HepG2 (cell line): ENCODE results near the gene GBA3. TPM values are rescaled to one million over a fixed set of nuclear protein-coding genes. Genes with fewer than 3 reads are reported as not detected.

ENCODE experiments used
- ATAC-seq: fragments of 200-7000 bp; cut with Tn5 transposase; 3 replicates; pipeline ENCODE4 v1.9.1; 2020; ENCODE audit warnings: mild to moderate bottlenecking, moderate library complexity
- BruUV-seq: library from RNA; stranded (reverse); fragments of 400-500 nt; replicated peaks from 2 replicates; lab custom pipeline; 2021; lab: Mats Ljungman, UMichigan
- CTCF ChIA-PET: fragments of 300-600 bp; formaldehyde crosslinking; extraction: SDS; loops from one replicate; lab custom pipeline; 2021; ENCODE audit warnings: low total read pairs, inconsistent platforms, low intra/inter-chr PET ratio; lab: Yijun Ruan, JAX
- POLR2A ChIA-PET: fragments of 350-600 bp; sonication (Branson Sonifier 250); formaldehyde crosslinking; loops from one replicate; lab custom pipeline; 2020; ENCODE audit warnings: antibody characterized with exemption, inconsistent platforms; lab: Yijun Ruan, JAX
- DNase-seq: peaks from one replicate; pipeline ENCODE4 v3.0.0-alpha.2; 2015; ENCODE audit warnings: low spot score
- FAIRE-seq: peaks from 3 replicates; lab custom pipeline; 2011; peaks lifted over from hg19 to GRCh38; lab: Jason Lieb, UNC
- H2AFZ ChIP-seq: one replicate; pipeline ENCODE4 v1.6.1; 2011; ENCODE audit warnings: low read length, inconsistent platforms
- H3K27ac ChIP-seq: fragments of 300-600 bp; 3 replicates; pipeline ENCODE4 v1.8.0; 2011; ENCODE audit warnings: mixed run types, mild to moderate bottlenecking, mixed read lengths, low read length, inconsistent platforms; ENCODE audit not compliant: insufficient read depth; ENCODE audit errors: extremely low read length
- H3K27me3 ChIP-seq, 2 experiments: fragments of 200-600 bp in 1 of 2; 2 replicates in 1 of 2; 3 replicates in 1 of 2; pipeline versions ENCODE4 v1.6.0 to v1.8.0; 2011; ENCODE audit warnings: low read length in 2 of 2, mild to moderate bottlenecking in 2 of 2, moderate library complexity in 2 of 2, inconsistent platforms in 1 of 2; ENCODE audit not compliant: insufficient read depth in 2 of 2, control insufficient read depth in 1 of 2
- H3K36me3 ChIP-seq, 2 experiments: fragments of 200-600 bp in 1 of 2; replicated peaks in 1 of 2; 2 replicates in 1 of 2; 3 replicates in 1 of 2; pipeline versions ENCODE4 v1.5.1 to v1.8.0; 2011; ENCODE audit warnings: low read length in 2 of 2, inconsistent platforms in 1 of 2; ENCODE audit not compliant: insufficient read depth in 2 of 2, control insufficient read depth in 1 of 2
- H3K4me1 ChIP-seq: 2 replicates; pipeline ENCODE4 v1.5.1; 2012; ENCODE audit warnings: low read length, inconsistent platforms; ENCODE audit not compliant: insufficient read depth
- H3K4me2 ChIP-seq: 2 replicates; pipeline ENCODE4 v1.6.0; 2011; ENCODE audit warnings: low read depth, low read length, inconsistent platforms
- H3K4me3 ChIP-seq, 3 experiments: fragments of 200-600 bp in 1 of 3; sonication (generic), shearing (Covaris generic) in 1 of 3; replicated peaks in 1 of 3; 2 replicates each; pipeline ENCODE4 v1.5.1; 2011 to 2016; ENCODE audit warnings: low read length in 3 of 3, inconsistent platforms in 2 of 3, low read depth in 2 of 3, mild to moderate bottlenecking in 2 of 3, control low read depth in 1 of 3, mixed read lengths in 1 of 3; ENCODE audit not compliant: insufficient read depth in 1 of 3
- H3K79me2 ChIP-seq: one replicate; pipeline ENCODE4 v1.6.1; 2011; ENCODE audit warnings: low read length, inconsistent platforms; ENCODE audit not compliant: insufficient read depth
- H3K9ac ChIP-seq: 2 replicates; pipeline ENCODE4 v1.6.0; 2011; ENCODE audit warnings: mild to moderate bottlenecking, low read depth, low read length, inconsistent platforms; ENCODE audit not compliant: insufficient read depth
- H3K9me3 ChIP-seq: 2 replicates; pipeline ENCODE4 v1.5.1; 2012; ENCODE audit warnings: mild to moderate bottlenecking, low read length
- H4K20me1 ChIP-seq: 2 replicates; pipeline ENCODE4 v1.6.0; 2011; ENCODE audit warnings: inconsistent platforms, mild to moderate bottlenecking, low read length, moderate library complexity; ENCODE audit not compliant: insufficient read depth
- ADNP ChIP-seq: sonication (generic); formaldehyde crosslinking; IDR thresholded peaks from 2 replicates; pipeline ENCODE4 v1.4.0; 2020; ENCODE audit warnings: missing genetic modification reagents
- FIP1L1 ChIP-seq: fragments of 200-400 bp; formaldehyde crosslinking; IDR thresholded peaks from 2 replicates; pipeline ENCODE4 v1.6.1; 2018; ENCODE audit warnings: low read depth, mild to moderate bottlenecking, low read length, moderate library complexity, borderline replicate concordance; ENCODE audit not compliant: insufficient read depth
- FLYWCH1 ChIP-seq: sonication (generic); formaldehyde crosslinking; IDR thresholded peaks from 2 replicates; pipeline ENCODE4 v1.8.1; 2023; ENCODE audit warnings: mild to moderate bottlenecking, missing genetic modification reagents
- GLI4 ChIP-seq: sonication (generic); formaldehyde crosslinking; IDR thresholded peaks from 2 replicates; pipeline ENCODE4 v1.5.1; 2020; ENCODE audit warnings: missing genetic modification reagents, mild to moderate bottlenecking, moderate library complexity, borderline replicate concordance
- RCOR2 ChIP-seq: IDR thresholded peaks from 2 replicates; pipeline ENCODE4 v1.6.1; 2016; ENCODE audit warnings: missing biosample characterization, missing genetic modification reagents
- ZBTB38 ChIP-seq: sonication (generic); formaldehyde crosslinking; IDR thresholded peaks from 2 replicates; pipeline ENCODE4 v1.5.1; 2020; ENCODE audit warnings: mild to moderate bottlenecking, missing genetic modification reagents
- WGBS: methylation state at CpG from one replicate; pipeline ENCODE4 v1.1.6; 2017; ENCODE audit warnings: low lambda C conversion rate; 5-methylcytosine and 5-hydroxymethylcytosine counted together
- in situ Hi-C: cut with HindIII; loops from 2 replicates; pipeline ENCODE4 v1.10.0; 2017; ENCODE audit warnings: low pct_unique_long_range_greater_than_20kb; ENCODE audit not compliant: extremely low pct_ligation_motif_present
- intact Hi-C: fragments of 100-400 bp; cut with micrococcal nuclease; formaldehyde crosslinking; loops from one replicate; pipeline ENCODE4 v1.10.0; 2022; ENCODE audit not compliant: unreplicated experiment
- polyA plus RNA-seq, 8 experiments: library from polyadenylated mRNA; depleted of rRNA in 3 of 8; stranded (reverse) in 7 of 8; unstranded in 1 of 8; fragments of >200 nt; fragmentation: Illumina TruSeq in 4 of 8; extraction: Trizol in 4 of 8; gene quantifications; 2 replicates each; pipeline versions ENCODE4 v1.2.1 to v1.2.3, GENCODE V29; 2011 to 2016; ENCODE audit warnings: low read depth in 4 of 8, missing spikeins in 1 of 8, mixed read lengths in 1 of 8; ENCODE audit not compliant: insufficient read depth in 1 of 8
- total RNA-seq, 5 experiments: library from RNA; depleted of rRNA; stranded (reverse); fragments of >200 nt; fragmentation: Illumina TruSeq; extraction: Trizol; gene quantifications; 2 replicates each; pipeline ENCODE4 v1.2.3, GENCODE V29; 2016; ENCODE audit warnings: low read depth in 1 of 5
- TF ChIP-seq, protein P1 (sequence below): sonication (generic); formaldehyde crosslinking; IDR thresholded peaks from 2 replicates; pipeline ENCODE4 v1.5.1; 2020; ENCODE audit warnings: mild to moderate bottlenecking, missing genetic modification reagents
- TF ChIP-seq, protein P2 (sequence below): sonication (generic); formaldehyde crosslinking; IDR thresholded peaks from 2 replicates; pipeline ENCODE4 v1.5.1; 2020; ENCODE audit warnings: missing genetic modification reagents, mild to moderate bottlenecking, borderline replicate concordance
- TF ChIP-seq, protein P3 (sequence below): sonication (generic); formaldehyde crosslinking; IDR thresholded peaks from 2 replicates; pipeline ENCODE4; 2020; ENCODE audit warnings: missing genetic modification reagents, mild to moderate bottlenecking, borderline replicate concordance
- TF ChIP-seq, protein P4 (sequence below): IDR thresholded peaks from 2 replicates; pipeline ENCODE4 v1.6.1; 2016; ENCODE audit warnings: mild to moderate bottlenecking
- TF ChIP-seq, protein P5 (sequence below): sonication (generic); formaldehyde crosslinking; IDR thresholded peaks from 2 replicates; pipeline ENCODE4 v1.8.0; 2022; ENCODE audit warnings: missing genetic modification reagents, mild to moderate bottlenecking, moderate library complexity, borderline replicate concordance

GBA3 gene
- total and polyA plus RNA-seq, 2 of the 13 experiments (the other 11 are each of a cell fraction or from before 2014, with no cell fraction given): 0.18 TPM; not detected in 1

DNA sequence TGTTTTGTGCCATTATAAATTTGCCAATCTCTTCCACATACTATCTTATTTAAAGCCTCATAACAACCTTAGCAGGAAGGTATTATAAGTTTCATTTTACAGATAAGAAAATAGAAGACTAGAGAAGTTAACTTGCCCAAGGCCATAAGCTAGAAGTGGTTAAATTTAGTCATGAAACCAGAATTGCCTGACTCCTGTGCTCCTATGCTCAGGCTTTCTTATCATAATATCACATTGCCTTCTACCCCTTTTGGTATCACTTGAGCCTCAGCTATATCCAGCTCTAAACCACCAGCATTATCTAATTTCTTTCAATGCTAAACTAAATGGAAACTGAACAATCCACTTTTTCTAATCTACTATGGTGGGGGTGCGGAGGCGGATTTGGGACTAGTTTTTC lies 164.7 kb downstream of the GBA3 start:
- FAIRE-seq (no peak), DNase-seq (no peak), ATAC-seq (no peak)
- in situ Hi-C loops (no loop called here), intact Hi-C loops (no loop called here)
- Histone ChIP-seq H3K36me3 (no peaks in the 10 kb centered on the region), H3K4me1 (no peaks in the 10 kb centered on the region), H2AFZ (no peak overlapping the region), H4K20me1 (no peaks in the 10 kb centered on the region), H3K27ac (no peak overlapping the region), H3K79me2 (no peaks in the 10 kb centered on the region), H3K9ac (no peak overlapping the region), H3K9me3 (no peaks in the 10 kb centered on the region), H3K27me3 (no peaks in the 10 kb centered on the region; a peak in 1 of 5 replicates), H3K4me2 (no peak overlapping the region), H3K4me3 (no peak overlapping the region)
- WGBS: 76% methylated on average over 2 of the region's 2 CpGs
- no TSS peak for BruUV-seq
- ChIA-PET POLR2A (no interaction called here), CTCF (no interaction called here)
- TF ChIP-seq, protein P1, sequence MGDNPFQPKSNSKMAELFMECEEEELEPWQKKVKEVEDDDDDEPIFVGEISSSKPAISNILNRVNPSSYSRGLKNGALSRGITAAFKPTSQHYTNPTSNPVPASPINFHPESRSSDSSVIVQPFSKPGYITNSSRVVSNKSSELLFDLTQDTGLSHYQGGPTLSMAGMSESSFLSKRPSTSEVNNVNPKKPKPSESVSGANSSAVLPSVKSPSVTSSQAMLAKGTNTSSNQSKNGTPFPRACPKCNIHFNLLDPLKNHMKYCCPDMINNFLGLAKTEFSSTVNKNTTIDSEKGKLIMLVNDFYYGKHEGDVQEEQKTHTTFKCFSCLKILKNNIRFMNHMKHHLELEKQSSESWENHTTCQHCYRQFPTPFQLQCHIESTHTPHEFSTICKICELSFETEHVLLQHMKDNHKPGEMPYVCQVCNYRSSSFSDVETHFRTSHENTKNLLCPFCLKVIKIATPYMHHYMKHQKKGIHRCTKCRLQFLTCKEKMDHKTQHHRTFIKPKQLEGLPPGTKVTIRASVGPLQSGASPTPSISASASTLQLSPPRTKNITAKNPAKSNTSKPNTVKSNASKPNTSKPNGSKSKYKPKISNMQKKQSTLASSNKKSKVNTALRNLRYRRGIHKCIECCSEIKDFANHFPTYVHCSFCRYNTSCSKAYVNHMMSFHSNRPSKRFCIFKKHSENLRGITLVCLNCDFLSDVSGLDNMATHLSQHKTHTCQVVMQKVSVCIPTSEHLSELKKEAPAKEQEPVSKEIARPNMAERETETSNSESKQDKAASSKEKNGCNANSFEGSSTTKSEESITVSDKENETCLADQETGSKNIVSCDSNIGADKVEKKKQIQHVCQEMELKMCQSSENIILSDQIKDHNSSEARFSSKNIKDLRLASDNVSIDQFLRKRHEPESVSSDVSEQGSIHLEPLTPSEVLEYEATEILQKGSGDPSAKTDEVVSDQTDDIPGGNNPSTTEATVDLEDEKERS: no peak
- no peak for TF ChIP-seq RCOR2 (CRISPR knock-in tag)
- no peak for TF ChIP-seq ZBTB38 (CRISPR knock-in tag)
- no peak for TF ChIP-seq FIP1L1
- TF ChIP-seq, protein P2, sequence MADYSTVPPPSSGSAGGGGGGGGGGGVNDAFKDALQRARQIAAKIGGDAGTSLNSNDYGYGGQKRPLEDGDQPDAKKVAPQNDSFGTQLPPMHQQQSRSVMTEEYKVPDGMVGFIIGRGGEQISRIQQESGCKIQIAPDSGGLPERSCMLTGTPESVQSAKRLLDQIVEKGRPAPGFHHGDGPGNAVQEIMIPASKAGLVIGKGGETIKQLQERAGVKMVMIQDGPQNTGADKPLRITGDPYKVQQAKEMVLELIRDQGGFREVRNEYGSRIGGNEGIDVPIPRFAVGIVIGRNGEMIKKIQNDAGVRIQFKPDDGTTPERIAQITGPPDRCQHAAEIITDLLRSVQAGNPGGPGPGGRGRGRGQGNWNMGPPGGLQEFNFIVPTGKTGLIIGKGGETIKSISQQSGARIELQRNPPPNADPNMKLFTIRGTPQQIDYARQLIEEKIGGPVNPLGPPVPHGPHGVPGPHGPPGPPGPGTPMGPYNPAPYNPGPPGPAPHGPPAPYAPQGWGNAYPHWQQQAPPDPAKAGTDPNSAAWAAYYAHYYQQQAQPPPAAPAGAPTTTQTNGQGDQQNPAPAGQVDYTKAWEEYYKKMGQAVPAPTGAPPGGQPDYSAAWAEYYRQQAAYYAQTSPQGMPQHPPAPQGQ (CRISPR knock-in tag): no peak
- TF ChIP-seq FLYWCH1 (CRISPR knock-in tag): no peak
- no peak for TF ChIP-seq GLI4 (CRISPR knock-in tag)
- TF ChIP-seq ADNP: no peak
- TF ChIP-seq, protein P3, sequence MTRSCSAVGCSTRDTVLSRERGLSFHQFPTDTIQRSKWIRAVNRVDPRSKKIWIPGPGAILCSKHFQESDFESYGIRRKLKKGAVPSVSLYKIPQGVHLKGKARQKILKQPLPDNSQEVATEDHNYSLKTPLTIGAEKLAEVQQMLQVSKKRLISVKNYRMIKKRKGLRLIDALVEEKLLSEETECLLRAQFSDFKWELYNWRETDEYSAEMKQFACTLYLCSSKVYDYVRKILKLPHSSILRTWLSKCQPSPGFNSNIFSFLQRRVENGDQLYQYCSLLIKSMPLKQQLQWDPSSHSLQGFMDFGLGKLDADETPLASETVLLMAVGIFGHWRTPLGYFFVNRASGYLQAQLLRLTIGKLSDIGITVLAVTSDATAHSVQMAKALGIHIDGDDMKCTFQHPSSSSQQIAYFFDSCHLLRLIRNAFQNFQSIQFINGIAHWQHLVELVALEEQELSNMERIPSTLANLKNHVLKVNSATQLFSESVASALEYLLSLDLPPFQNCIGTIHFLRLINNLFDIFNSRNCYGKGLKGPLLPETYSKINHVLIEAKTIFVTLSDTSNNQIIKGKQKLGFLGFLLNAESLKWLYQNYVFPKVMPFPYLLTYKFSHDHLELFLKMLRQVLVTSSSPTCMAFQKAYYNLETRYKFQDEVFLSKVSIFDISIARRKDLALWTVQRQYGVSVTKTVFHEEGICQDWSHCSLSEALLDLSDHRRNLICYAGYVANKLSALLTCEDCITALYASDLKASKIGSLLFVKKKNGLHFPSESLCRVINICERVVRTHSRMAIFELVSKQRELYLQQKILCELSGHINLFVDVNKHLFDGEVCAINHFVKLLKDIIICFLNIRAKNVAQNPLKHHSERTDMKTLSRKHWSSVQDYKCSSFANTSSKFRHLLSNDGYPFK: no peak
- TF ChIP-seq, protein P4, sequence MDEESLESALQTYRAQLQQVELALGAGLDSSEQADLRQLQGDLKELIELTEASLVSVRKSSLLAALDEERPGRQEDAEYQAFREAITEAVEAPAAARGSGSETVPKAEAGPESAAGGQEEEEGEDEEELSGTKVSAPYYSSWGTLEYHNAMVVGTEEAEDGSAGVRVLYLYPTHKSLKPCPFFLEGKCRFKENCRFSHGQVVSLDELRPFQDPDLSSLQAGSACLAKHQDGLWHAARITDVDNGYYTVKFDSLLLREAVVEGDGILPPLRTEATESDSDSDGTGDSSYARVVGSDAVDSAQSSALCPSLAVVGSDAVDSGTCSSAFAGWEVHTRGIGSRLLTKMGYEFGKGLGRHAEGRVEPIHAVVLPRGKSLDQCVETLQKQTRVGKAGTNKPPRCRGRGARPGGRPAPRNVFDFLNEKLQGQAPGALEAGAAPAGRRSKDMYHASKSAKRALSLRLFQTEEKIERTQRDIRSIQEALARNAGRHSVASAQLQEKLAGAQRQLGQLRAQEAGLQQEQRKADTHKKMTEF (CRISPR knock-in tag): no peak
- TF ChIP-seq, protein P5, sequence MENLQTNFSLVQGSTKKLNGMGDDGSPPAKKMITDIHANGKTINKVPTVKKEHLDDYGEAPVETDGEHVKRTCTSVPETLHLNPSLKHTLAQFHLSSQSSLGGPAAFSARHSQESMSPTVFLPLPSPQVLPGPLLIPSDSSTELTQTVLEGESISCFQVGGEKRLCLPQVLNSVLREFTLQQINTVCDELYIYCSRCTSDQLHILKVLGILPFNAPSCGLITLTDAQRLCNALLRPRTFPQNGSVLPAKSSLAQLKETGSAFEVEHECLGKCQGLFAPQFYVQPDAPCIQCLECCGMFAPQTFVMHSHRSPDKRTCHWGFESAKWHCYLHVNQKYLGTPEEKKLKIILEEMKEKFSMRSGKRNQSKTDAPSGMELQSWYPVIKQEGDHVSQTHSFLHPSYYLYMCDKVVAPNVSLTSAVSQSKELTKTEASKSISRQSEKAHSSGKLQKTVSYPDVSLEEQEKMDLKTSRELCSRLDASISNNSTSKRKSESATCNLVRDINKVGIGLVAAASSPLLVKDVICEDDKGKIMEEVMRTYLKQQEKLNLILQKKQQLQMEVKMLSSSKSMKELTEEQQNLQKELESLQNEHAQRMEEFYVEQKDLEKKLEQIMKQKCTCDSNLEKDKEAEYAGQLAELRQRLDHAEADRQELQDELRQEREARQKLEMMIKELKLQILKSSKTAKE (CRISPR knock-in tag): no peak
